Fibroblast of lung (primary cell): ENCODE measurements around the gene MAP1LC3A. TPM values are rescaled to one million over a fixed set of nuclear protein-coding genes. Genes with fewer than 3 reads are reported as not detected.

Experiments used
- DNase-seq, 2 donors: peaks; one replicate each; pipeline versions ENCODE4 v3.0.0 to v3.0.0-alpha.2; 2010; ENCODE audit warnings: low read depth in 2 of 2
- H2AFZ ChIP-seq: 2 replicates; pipeline ENCODE4 v1.5.1; 2012; ENCODE audit warnings: low read length, control low read depth, inconsistent platforms
- H3K27ac ChIP-seq: 2 replicates; pipeline ENCODE4 v1.5.1; 2011; ENCODE audit warnings: low read length, control low read depth; ENCODE audit not compliant: insufficient read depth
- H3K27me3 ChIP-seq: 2 replicates; pipeline ENCODE4 v1.5.1; 2011; ENCODE audit warnings: mild to moderate bottlenecking, low read length; ENCODE audit not compliant: control insufficient read depth, insufficient read depth
- H3K36me3 ChIP-seq: 2 replicates; pipeline ENCODE4 v1.5.1; 2011; ENCODE audit warnings: low read length; ENCODE audit not compliant: control insufficient read depth, insufficient read depth
- H3K4me1 ChIP-seq: 2 replicates; pipeline ENCODE4 v1.5.1; 2011; ENCODE audit warnings: low read length; ENCODE audit not compliant: control insufficient read depth, insufficient read depth; ENCODE audit errors: extremely low read depth
- H3K4me2 ChIP-seq: 2 replicates; pipeline ENCODE4 v1.5.1; 2011; ENCODE audit warnings: low read length, control low read depth; ENCODE audit not compliant: insufficient read depth; ENCODE audit errors: extremely low read depth
- H3K4me3 ChIP-seq, 4 experiments: fragments of 200-600 bp in 1 of 4; sonication (generic) in 1 of 4; replicated peaks in 1 of 4; 2 replicates each; pipeline ENCODE4 v1.5.1; 2011 to 2016; ENCODE audit warnings: low read length in 4 of 4, low read depth in 3 of 4, mild to moderate bottlenecking in 3 of 4, control low read depth in 2 of 4, inconsistent platforms in 1 of 4, mixed read lengths in 1 of 4; ENCODE audit not compliant: insufficient read depth in 1 of 4; ENCODE audit errors: control extremely low read depth in 1 of 4
- H3K79me2 ChIP-seq: 2 replicates; pipeline ENCODE4 v1.5.1; 2012; ENCODE audit warnings: mild to moderate bottlenecking, low read length, inconsistent platforms; ENCODE audit not compliant: control insufficient read depth, insufficient read depth
- H3K9ac ChIP-seq: 2 replicates; pipeline ENCODE4 v1.5.1; 2011; ENCODE audit warnings: mild to moderate bottlenecking, low read length, control low read depth; ENCODE audit not compliant: insufficient read depth
- H3K9me3 ChIP-seq: 2 replicates; pipeline ENCODE4 v1.5.1; 2012; ENCODE audit warnings: low read depth, low read length; ENCODE audit not compliant: control insufficient read depth, insufficient read depth
- H4K20me1 ChIP-seq: 2 replicates; pipeline ENCODE4 v1.5.1; 2011; ENCODE audit warnings: low read length; ENCODE audit not compliant: control insufficient read depth, insufficient read depth; ENCODE audit errors: extremely low read depth
- EZH2 ChIP-seq: IDR thresholded peaks from 2 replicates; pipeline ENCODE4 v1.5.1; 2012; ENCODE audit warnings: low read length, control low read depth, mild to moderate bottlenecking; ENCODE audit errors: missing control alignments
- polyA minus RNA-seq: library from RNA; depleted of rRNA, polyadenylated mRNA; stranded (reverse); fragments of >200 nt; gene quantifications from 2 replicates; pipeline ENCODE4 v1.2.3, GENCODE V29; 2011; ENCODE audit warnings: low replicate concordance
- polyA plus RNA-seq, 2 donors: library from polyadenylated mRNA; depleted of rRNA in 1 of 2; stranded (reverse) in 1 of 2; unstranded in 1 of 2; fragments of >200 nt; gene quantifications; 2 replicates each; pipeline ENCODE4 v1.2.1, GENCODE V29; 2011 to 2012; ENCODE audit warnings: missing spikeins in 1 of 2
- total RNA-seq: library from RNA; depleted of rRNA; stranded (reverse); fragments of >200 nt; gene quantifications from 2 replicates; pipeline ENCODE4 v1.2.1, GENCODE V29; 2014
- TF ChIP-seq, protein P1 (sequence below), 2 donors: IDR thresholded peaks in 1 of 2; conservative IDR thresholded peaks in 1 of 2; 1 replicate in 1 of 2; 2 replicates in 1 of 2; pipeline ENCODE4 v1.5.1; 2011 to 2012; ENCODE audit warnings: low read length in 2 of 2, control low read depth in 1 of 2, inconsistent platforms in 1 of 2, low read depth in 1 of 2, mild to moderate bottlenecking in 1 of 2

The MAP1LC3A gene
- total RNA-seq (21.8 and 30.4 TPM in 2 replicates), polyA plus RNA-seq (14.0 and 19.3 TPM in 2 replicates), polyA minus RNA-seq (10.8 and 36.7 TPM in 2 replicates)
- 46.9 and 58.9 TPM in 2 replicates for polyA plus RNA-seq (2012)

DNA sequence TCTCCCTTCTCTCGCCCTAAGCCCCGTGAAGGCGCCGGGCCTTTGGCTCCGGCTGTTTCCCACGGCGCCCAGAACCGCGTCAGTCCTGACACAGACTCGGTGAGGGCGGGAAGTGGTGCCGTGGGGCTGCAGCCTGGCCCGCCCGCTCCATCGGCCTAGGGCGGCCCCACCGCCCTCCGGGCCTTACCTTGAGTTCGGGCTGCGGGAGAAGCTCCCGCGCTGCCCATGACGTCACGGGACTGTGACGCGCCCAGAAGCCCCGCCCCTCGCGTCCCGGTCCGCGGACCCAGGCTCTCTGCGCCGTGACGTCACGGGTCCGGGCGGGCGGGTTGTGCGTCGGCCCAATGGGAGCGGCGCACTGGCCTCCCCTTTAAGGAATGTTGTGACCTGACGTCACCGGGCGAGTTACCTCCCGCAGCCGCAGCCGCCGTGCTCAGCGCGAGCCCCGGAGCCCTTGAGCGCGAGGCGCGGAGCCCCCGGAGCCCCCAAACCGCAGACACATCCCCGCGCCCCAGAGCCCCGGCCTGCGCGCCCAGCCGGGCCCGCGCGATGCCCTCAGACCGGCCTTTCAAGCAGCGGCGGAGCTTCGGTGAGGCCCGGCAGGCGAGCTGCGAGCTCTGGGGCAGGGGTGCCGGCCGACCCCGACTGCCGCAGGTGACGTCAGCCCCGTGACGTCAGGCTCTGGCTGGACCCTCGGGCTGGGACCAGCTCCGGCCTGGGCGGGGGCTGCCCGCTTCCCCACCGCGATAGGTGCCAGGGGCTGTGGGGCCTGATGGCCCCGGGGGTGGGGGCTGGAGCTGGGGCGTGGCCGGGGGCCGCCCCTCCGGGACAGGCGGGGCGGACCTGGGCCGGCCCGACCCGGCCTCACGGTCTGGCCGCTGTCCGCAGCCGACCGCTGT, at the start of gene MAP1LC3A:
Gene MAP1LC3A (plus strand): TSS at position 399 of the 899 bp plus-strand sequence. CDS start 151 bp downstream, at position 550.
- TF ChIP-seq EZH2, result no peak
- TF ChIP-seq, protein P1, sequence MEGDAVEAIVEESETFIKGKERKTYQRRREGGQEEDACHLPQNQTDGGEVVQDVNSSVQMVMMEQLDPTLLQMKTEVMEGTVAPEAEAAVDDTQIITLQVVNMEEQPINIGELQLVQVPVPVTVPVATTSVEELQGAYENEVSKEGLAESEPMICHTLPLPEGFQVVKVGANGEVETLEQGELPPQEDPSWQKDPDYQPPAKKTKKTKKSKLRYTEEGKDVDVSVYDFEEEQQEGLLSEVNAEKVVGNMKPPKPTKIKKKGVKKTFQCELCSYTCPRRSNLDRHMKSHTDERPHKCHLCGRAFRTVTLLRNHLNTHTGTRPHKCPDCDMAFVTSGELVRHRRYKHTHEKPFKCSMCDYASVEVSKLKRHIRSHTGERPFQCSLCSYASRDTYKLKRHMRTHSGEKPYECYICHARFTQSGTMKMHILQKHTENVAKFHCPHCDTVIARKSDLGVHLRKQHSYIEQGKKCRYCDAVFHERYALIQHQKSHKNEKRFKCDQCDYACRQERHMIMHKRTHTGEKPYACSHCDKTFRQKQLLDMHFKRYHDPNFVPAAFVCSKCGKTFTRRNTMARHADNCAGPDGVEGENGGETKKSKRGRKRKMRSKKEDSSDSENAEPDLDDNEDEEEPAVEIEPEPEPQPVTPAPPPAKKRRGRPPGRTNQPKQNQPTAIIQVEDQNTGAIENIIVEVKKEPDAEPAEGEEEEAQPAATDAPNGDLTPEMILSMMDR (conservative IDR thresholded peaks at IDR 0.05 in 1 of 2, IDR thresholded peaks at IDR 0.05 in 1 of 2; ENCODE audit: low read depth in 1 of 2, low read length in 2 of 2), result no peak
- Histone ChIP-seq H3K4me1 (no peaks in the 10 kb centered on the region), H3K36me3 (no peaks in the 10 kb centered on the region), H2AFZ (peak within 1 kb of the TSS; percentile 94), H3K4me3 (peak within 1 kb of the TSS; percentile 65 to 89 (median 77)), H3K27me3 (no peaks in the 10 kb centered on the region), H4K20me1 (no peaks in the 10 kb centered on the region), H3K4me2 (peak within 1 kb of the TSS; percentile 98), H3K27ac (peak within 1 kb of the TSS; percentile 90), H3K9me3 (no peaks in the 10 kb centered on the region), H3K79me2 (no peaks in the 10 kb centered on the region), H3K9ac (peak within 1 kb of the TSS; percentile 95)
- peak; percentile 97 for DNase-seq

DNA sequence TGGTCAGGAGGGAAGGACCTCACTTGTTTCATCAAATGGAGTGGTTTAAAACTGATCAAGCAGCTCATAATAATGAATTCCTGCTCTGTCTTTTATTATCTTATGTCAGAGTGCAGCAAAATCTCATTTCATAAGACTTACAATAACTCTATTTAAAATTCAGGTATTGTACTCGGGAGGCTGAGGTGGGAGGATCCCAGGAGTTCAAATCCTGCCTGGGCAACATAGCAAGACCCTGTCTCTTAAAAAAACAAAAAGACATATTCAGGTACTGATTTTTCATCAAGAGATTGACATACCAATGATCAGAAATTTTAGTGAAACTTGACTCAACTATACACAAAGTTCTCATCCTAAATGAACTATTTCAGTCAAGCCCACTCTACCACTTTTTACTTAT, 47.9 kb upstream of the MAP1LC3A start:
- peaks cover 3% of the 10 kb centered on the region for H3K4me1 ChIP-seq
- H3K9ac ChIP-seq, result no peak overlapping the region
- no peak overlapping the region for H3K4me3 ChIP-seq
- H2AFZ ChIP-seq, result no peak overlapping the region
- no peaks in the 10 kb centered on the region for H3K79me2 ChIP-seq
- peaks cover 2% of the 10 kb centered on the region for H3K36me3 ChIP-seq
- H3K4me2 ChIP-seq, result no peak overlapping the region
- no peaks in the 10 kb centered on the region for H4K20me1 ChIP-seq
- TF ChIP-seq, protein P1 (conservative IDR thresholded peaks at IDR 0.05 in 1 of 2, IDR thresholded peaks at IDR 0.05 in 1 of 2; ENCODE audit: low read depth in 1 of 2, low read length in 2 of 2), result no peak
- TF ChIP-seq EZH2, result no peak
- no peak for DNase-seq
- H3K9me3 ChIP-seq, result no peaks in the 10 kb centered on the region
- no peak overlapping the region for H3K27ac ChIP-seq
- no peaks in the 10 kb centered on the region for H3K27me3 ChIP-seq

DNA sequence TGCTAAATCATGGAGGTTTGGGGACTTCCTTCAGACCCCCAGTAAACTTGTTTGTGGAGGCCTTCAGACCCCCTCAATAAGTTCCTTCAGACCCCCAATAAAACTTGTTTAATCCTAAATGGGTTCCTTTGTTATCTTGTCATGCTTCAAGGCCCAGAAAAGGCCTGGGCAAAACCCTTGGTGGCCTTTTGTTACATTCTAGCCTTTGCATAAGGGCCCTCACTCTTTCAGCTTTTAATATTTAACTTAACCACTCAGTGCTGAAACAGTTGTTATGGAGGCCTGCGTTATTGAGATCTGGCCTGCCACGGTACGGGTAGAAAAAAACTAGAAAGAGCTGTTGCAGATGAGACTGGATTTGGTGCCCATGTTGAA, 46.6 kb upstream of the MAP1LC3A start:
- Histone ChIP-seq H3K9me3 (no peaks in the 10 kb centered on the region), H3K4me1 (peaks cover 3% of the 10 kb centered on the region), H3K4me2 (no peak overlapping the region), H3K36me3 (no peaks in the 10 kb centered on the region), H3K27ac (no peak overlapping the region), H2AFZ (no peak overlapping the region), H3K4me3 (no peak overlapping the region), H3K27me3 (no peaks in the 10 kb centered on the region), H3K79me2 (peaks cover 3% of the 10 kb centered on the region), H3K9ac (no peak overlapping the region), H4K20me1 (no peaks in the 10 kb centered on the region)
- TF ChIP-seq EZH2, result no peak
- TF ChIP-seq, protein P1 (conservative IDR thresholded peaks at IDR 0.05 in 1 of 2, IDR thresholded peaks at IDR 0.05 in 1 of 2; ENCODE audit: low read depth in 1 of 2, low read length in 2 of 2), result no peak
- DNase-seq, result no peak
